GM12892 (cell line): ENCODE measurements around the gene KRT2.

Experiments
- POLR2A ChIP-seq: IDR thresholded peaks from 2 replicates; pipeline ENCODE4 v1.6.1; 2011; ENCODE audit warnings: low read depth, low read length, control low read depth
- POLR2AphosphoS5 ChIP-seq: IDR thresholded peaks from 2 replicates; pipeline ENCODE4 v1.6.1; 2011; ENCODE audit warnings: low read depth, low read length, control low read depth
- TAF1 ChIP-seq: IDR thresholded peaks from 2 replicates; pipeline ENCODE4 v1.6.1; 2011; ENCODE audit warnings: low read depth, mild to moderate bottlenecking, control low read depth, low read length, borderline replicate concordance

DNA sequence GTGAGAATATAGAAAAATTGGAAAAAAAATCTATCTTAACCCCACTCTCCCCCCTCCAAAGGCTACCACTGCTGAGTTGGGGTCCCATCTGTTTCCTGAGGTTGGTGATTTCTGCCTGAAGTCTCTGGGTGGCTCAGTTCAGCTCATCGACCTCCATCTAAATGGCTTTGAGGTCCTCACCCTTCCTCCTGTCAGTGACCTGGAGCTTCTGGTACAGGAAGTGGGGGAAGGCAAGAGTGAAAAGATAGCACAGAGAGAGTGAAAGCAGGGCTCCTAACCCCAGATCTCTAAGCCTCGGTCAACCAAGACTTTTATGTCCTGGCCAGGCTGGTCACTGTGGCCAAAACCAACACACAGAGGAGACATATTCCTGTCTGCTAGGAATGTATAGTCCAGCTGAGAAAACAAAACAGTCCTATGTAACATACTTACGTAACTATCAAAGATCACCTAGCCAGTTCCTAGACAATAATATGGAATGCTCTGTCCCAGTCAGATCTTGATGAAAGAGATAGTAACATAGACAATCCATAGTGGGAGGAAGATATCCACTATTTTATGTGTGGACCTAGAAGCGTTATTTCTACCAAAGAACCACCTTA lies 21.3 kb downstream of the KRT2 start:
- no peak for TF ChIP-seq POLR2A
- TF ChIP-seq POLR2AphosphoS5, result no peak
- no peak for TF ChIP-seq TAF1
